Spleen (tissue), 7 donors: ENCODE results near the gene POLR1C.

ENCODE experiments used
- POLR2A ChIP-seq, 3 donors: fragments of 450-650 bp; IDR thresholded peaks; one replicate each; pipeline ENCODE4 v1.5.1; 2017; ENCODE audit warnings: antibody characterized with exemption in 3 of 3, mild to moderate bottlenecking in 1 of 3
- POLR2AphosphoS5 ChIP-seq, 3 donors: sonication (generic); formaldehyde crosslinking; IDR thresholded peaks; one replicate each; pipeline ENCODE4 v1.5.1; 2017; ENCODE audit warnings: antibody characterized with exemption in 3 of 3
- TF ChIP-seq, protein P1 (sequence below), 11 experiments: fragments of 200-600 bp in 7 of 11; fragments of 450-650 bp in 4 of 11; sonication (generic) in 4 of 11; IDR thresholded peaks in 8 of 11; conservative IDR thresholded peaks in 3 of 11; 1 replicate in 7 of 11; 2 replicates in 4 of 11; pipeline versions ENCODE4 v1.4.0 to v1.8.0; 2016 to 2021; ENCODE audit warnings: antibody characterized with exemption in 11 of 11, inconsistent platforms in 4 of 11, mild to moderate bottlenecking in 1 of 11
- donor health status: DM: no; HTN: no; CAD: no; lungs with moderate emphysema.
- donor health status: DM: no; HTN: no; CAD: no.
- donor health status: DM: no; HTN: no; CAD: no.

DNA sequence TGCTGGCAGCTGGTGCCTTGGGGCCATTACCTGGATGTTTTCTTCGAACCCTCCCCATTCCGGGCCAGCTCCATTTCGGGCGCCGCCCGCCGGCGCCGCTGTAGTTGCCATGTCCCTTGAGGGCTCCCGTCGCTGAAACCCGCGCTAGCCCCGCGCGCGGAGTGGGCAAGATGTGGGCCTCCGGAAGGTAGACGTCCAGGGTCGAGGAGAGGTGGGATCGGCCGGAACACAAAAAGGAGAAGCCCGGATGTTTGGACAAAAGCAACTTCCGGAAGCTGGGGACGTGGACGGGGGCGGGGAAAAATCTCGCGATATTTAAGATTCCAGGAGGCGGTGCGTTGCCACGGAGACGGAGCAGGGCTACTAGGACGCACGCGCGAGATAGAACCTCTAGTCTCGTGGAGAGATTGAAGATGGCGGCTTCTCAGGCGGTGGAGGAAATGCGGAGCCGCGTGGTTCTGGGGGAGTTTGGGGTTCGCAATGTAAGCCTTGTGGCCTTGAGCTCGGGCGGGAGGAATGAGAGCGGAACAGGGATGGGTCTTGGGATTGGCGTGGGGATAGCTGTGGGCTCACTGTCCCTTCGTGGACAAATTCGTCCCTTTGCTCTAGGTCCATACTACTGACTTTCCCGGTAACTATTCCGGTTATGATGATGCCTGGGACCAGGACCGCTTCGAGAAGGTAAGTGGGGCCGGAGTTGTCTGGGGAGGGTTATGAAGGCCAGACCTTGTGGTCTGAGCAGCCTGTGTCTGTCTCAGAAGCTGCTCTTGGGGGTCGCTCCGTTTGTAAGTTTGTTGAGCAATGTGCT, at the start of gene POLR1C, which contains the start of gene YIPF3:
- TF ChIP-seq, protein P1, sequence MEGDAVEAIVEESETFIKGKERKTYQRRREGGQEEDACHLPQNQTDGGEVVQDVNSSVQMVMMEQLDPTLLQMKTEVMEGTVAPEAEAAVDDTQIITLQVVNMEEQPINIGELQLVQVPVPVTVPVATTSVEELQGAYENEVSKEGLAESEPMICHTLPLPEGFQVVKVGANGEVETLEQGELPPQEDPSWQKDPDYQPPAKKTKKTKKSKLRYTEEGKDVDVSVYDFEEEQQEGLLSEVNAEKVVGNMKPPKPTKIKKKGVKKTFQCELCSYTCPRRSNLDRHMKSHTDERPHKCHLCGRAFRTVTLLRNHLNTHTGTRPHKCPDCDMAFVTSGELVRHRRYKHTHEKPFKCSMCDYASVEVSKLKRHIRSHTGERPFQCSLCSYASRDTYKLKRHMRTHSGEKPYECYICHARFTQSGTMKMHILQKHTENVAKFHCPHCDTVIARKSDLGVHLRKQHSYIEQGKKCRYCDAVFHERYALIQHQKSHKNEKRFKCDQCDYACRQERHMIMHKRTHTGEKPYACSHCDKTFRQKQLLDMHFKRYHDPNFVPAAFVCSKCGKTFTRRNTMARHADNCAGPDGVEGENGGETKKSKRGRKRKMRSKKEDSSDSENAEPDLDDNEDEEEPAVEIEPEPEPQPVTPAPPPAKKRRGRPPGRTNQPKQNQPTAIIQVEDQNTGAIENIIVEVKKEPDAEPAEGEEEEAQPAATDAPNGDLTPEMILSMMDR (IDR thresholded peaks at IDR 0.05 in 8 of 11, conservative IDR thresholded peaks at IDR 0.05 in 3 of 11): peak in 3 of 11 experiments; percentile 11 to 29 (median 18)
- TF ChIP-seq POLR2A (IDR thresholded peaks at IDR 0.05) (no peak), POLR2AphosphoS5 (IDR thresholded peaks at IDR 0.05) (peak; percentile 86 to 88 (median 87))
